Measurements from ENCODE around the gene NPIPB8. TPM values are rescaled to one million over a fixed set of nuclear protein-coding genes. Genes with fewer than 3 reads are reported as not detected.
A peak's percentile ranks its signal among the peaks of the same experiment; 100 is the strongest.

NPIPB8 gene
- total and polyA plus RNA-seq, 2 of the 13 experiments (the other 11 are each of a cell fraction or from before 2014, with no cell fraction given), result 0.49 to 2.3 TPM

- TF ChIP-seq HNF1A (IDR thresholded peaks at IDR 0.05; ENCODE audit: low read depth), result no peak
- TF ChIP-seq HNF1A (CRISPR knock-in tag; IDR thresholded peaks at IDR 0.05; ENCODE audit: borderline replicate concordance), result no peak
- TF ChIP-seq TP53 (CRISPR knock-in tag; conservative IDR thresholded peaks at IDR 0.05), result no peak
- peak; percentile 26; the same call in 1 of the 2 replicates for TF ChIP-seq MEIS1 (CRISPR knock-in tag; IDR thresholded peaks at IDR 0.05; ENCODE audit: borderline replicate concordance)
- no peak for TF ChIP-seq ZNF10 (CRISPR knock-in tag; IDR thresholded peaks at IDR 0.05; ENCODE audit: borderline replicate concordance, low read depth)
- TF ChIP-seq NR3C1 (CRISPR knock-in tag; IDR thresholded peaks at IDR 0.05), result no peak
- no peak for TF ChIP-seq ZNF367 (CRISPR knock-in tag; IDR thresholded peaks at IDR 0.05; ENCODE audit: borderline replicate concordance)
- peak; percentile 65; the same call in 1 of the 2 replicates for TF ChIP-seq TBX2 (CRISPR knock-in tag; IDR thresholded peaks at IDR 0.05; ENCODE audit: borderline replicate concordance)
- no peak for TF ChIP-seq HNRNPL (IDR thresholded peaks at IDR 0.05; ENCODE audit: low read depth, low read length)
- no peak for TF ChIP-seq CAMTA2 (CRISPR knock-in tag; IDR thresholded peaks at IDR 0.05; ENCODE audit: borderline replicate concordance)
- TF ChIP-seq NKX3-1 (CRISPR knock-in tag; IDR thresholded peaks at IDR 0.05), result no peak
- TF ChIP-seq CENPX (CRISPR knock-in tag; IDR thresholded peaks at IDR 0.05), result no peak
- peak; percentile 61; the same call in 1 of the 2 replicates for TF ChIP-seq NCOR1 (IDR thresholded peaks at IDR 0.05; ENCODE audit: borderline replicate concordance, low read length)
- TF ChIP-seq SOX6 (IDR thresholded peaks at IDR 0.05), result no peak
- peak; percentile 57 for TF ChIP-seq SOX6 (CRISPR knock-in tag; IDR thresholded peaks at IDR 0.05)
- TF ChIP-seq ZBTB3 (CRISPR knock-in tag; IDR thresholded peaks at IDR 0.05; ENCODE audit: borderline replicate concordance, low read depth), result no peak
- no peak for TF ChIP-seq SNRNP70 (IDR thresholded peaks at IDR 0.05; ENCODE audit: low read depth, low read length)
- TF ChIP-seq MBNL3 (CRISPR knock-in tag; conservative IDR thresholded peaks at IDR 0.05), result no peak
- peak; percentile 61 for TF ChIP-seq HNF4A (CRISPR knock-in tag; IDR thresholded peaks at IDR 0.05)
- no peak for TF ChIP-seq AHR (CRISPR knock-in tag; IDR thresholded peaks at IDR 0.05)
- no peak for TF ChIP-seq ATF1 (CRISPR knock-in tag; IDR thresholded peaks at IDR 0.05)
- TF ChIP-seq SAFB2 (CRISPR knock-in tag; IDR thresholded peaks at IDR 0.05; ENCODE audit: borderline replicate concordance, low read depth), result no peak
- TF ChIP-seq GZF1 (CRISPR knock-in tag; IDR thresholded peaks at IDR 0.05), result no peak
- no peak for TF ChIP-seq MIXL1 (CRISPR knock-in tag; IDR thresholded peaks at IDR 0.05)
- no peak for TF ChIP-seq NFYC (CRISPR knock-in tag; IDR thresholded peaks at IDR 0.05)
- no peak for TF ChIP-seq ZSCAN12 (CRISPR knock-in tag; IDR thresholded peaks at IDR 0.05)
- no peak for TF ChIP-seq GMEB1 (CRISPR knock-in tag; IDR thresholded peaks at IDR 0.05; ENCODE audit: borderline replicate concordance)
- no peak for TF ChIP-seq PHB2 (IDR thresholded peaks at IDR 0.05; ENCODE audit: partially characterized antibody)
Observed at GRCh38 chr16:28597692-28598261, 40.1 kb upstream of the NPIPB8 start (continued).

Data from HepG2 (cell line).